Mesodermal cell (in vitro differentiated cells): Measurements from ENCODE around the gene C3orf49.

Experiments
- H3K27ac ChIP-seq: 2 replicates; pipeline ENCODE4 v1.7.0; 2013; ENCODE audit warnings: mild to moderate bottlenecking, low read depth, low read length, moderate library complexity; ENCODE audit not compliant: severe bottlenecking
- H3K36me3 ChIP-seq: 2 replicates; pipeline ENCODE4 v1.7.1; 2013; ENCODE audit warnings: mild to moderate bottlenecking, low read length, moderate library complexity; ENCODE audit not compliant: control insufficient read depth, insufficient read depth
- H3K4me1 ChIP-seq: one replicate; pipeline ENCODE4 v1.7.1; 2013; ENCODE audit warnings: mild to moderate bottlenecking, low read length; ENCODE audit not compliant: insufficient read depth, control insufficient read depth, poor library complexity, severe bottlenecking
- H3K4me3 ChIP-seq: 2 replicates; pipeline ENCODE4 v1.7.0; 2013; ENCODE audit warnings: low read length, control low read depth, mild to moderate bottlenecking; ENCODE audit not compliant: insufficient read depth, poor library complexity, severe bottlenecking; ENCODE audit errors: extremely low read depth
- H3K9me3 ChIP-seq: 2 replicates; pipeline ENCODE4 v1.7.1; 2013; ENCODE audit warnings: mild to moderate bottlenecking, low read length, moderate library complexity; ENCODE audit not compliant: control insufficient read depth
- WGBS, 2 experiments: methylation state at CpG; one replicate each; pipeline ENCODE4 v1.1.5; 2013; ENCODE audit warnings: missing lambda C conversion rate in 2 of 2; ENCODE audit not compliant: insufficient coverage in 2 of 2; 5-methylcytosine and 5-hydroxymethylcytosine counted together

C3orf49 gene

GRCh38 chr3:63849175-63849574 is 30.1 kb downstream of the C3orf49 start:
- Histone ChIP-seq H3K36me3 (no peaks in the 10 kb centered on the region), H3K4me1 (no peaks in the 10 kb centered on the region), H3K4me3 (no peak overlapping the region), H3K27ac (no peak overlapping the region), H3K9me3 (no peaks in the 10 kb centered on the region)
- WGBS, 2 experiments, result 92 to 100% methylated on average over 2 to 4 of the region's 4 CpGs

- no CpG with 5 or more reads among the region's 3 CpGs for WGBS, 2 experiments
- no peaks in the 10 kb centered on the region for H3K4me1 ChIP-seq
- H3K36me3 ChIP-seq, result no peaks in the 10 kb centered on the region
- H3K9me3 ChIP-seq, result no peaks in the 10 kb centered on the region
- no peak overlapping the region for H3K27ac ChIP-seq
- no peak overlapping the region for H3K4me3 ChIP-seq
Measured at GRCh38 chr3:63851287-63851686, 32.2 kb downstream of the C3orf49 start.

GRCh38 chr3:63853106-63853505 is 34.0 kb downstream of the C3orf49 start:
- Histone ChIP-seq H3K4me3 (no peak overlapping the region), H3K36me3 (no peaks in the 10 kb centered on the region), H3K27ac (no peak overlapping the region), H3K9me3 (no peaks in the 10 kb centered on the region), H3K4me1 (no peaks in the 10 kb centered on the region)
- 100% methylated on average over 1 of the region's 4 CpGs; no CpG with 5 or more reads in 1 of the 2 experiments for WGBS, 2 experiments

- no peak overlapping the region for H3K27ac ChIP-seq
- 75% methylated on average over 1 of the region's 1 CpG; no CpG with 5 or more reads in 1 of the 2 experiments for WGBS, 2 experiments
- no peaks in the 10 kb centered on the region for H3K9me3 ChIP-seq
- no peaks in the 10 kb centered on the region for H3K4me1 ChIP-seq
- H3K36me3 ChIP-seq, result no peaks in the 10 kb centered on the region
- no peak overlapping the region for H3K4me3 ChIP-seq
Measured at GRCh38 chr3:63855333-63855940, 36.3 kb downstream of the C3orf49 start.

- Histone ChIP-seq H3K9me3 (no peaks in the 10 kb centered on the region), H3K4me1 (peaks cover 2% of the 10 kb centered on the region), H3K36me3 (no peaks in the 10 kb centered on the region), H3K4me3 (no peak overlapping the region), H3K27ac (no peak overlapping the region)
- WGBS, 2 experiments, result 100% methylated on average over 1 of the region's 2 CpGs; no CpG with 5 or more reads in 1 of the 2 experiments
Measured at GRCh38 chr3:63857311-63857710, 38.2 kb downstream of the C3orf49 start.

GRCh38 chr3:63860776-63861175 is 41.7 kb downstream of the C3orf49 start:
- WGBS, 2 experiments, result 90 to 100% methylated on average over 1 to 2 of the region's 3 CpGs
- Histone ChIP-seq H3K9me3 (no peaks in the 10 kb centered on the region), H3K36me3 (no peaks in the 10 kb centered on the region)

GRCh38 chr3:63861306-63861705 is 42.2 kb downstream of the C3orf49 start:
- WGBS, 2 experiments, result 80% methylated on average over 2 of the region's 5 CpGs; no CpG with 5 or more reads in 1 of the 2 experiments
- H3K4me1 ChIP-seq, result peaks cover 6% of the 10 kb centered on the region
- H3K36me3 ChIP-seq, result no peaks in the 10 kb centered on the region
- no peak overlapping the region for H3K4me3 ChIP-seq
- H3K9me3 ChIP-seq, result no peaks in the 10 kb centered on the region
- no peak overlapping the region for H3K27ac ChIP-seq

More at GRCh38 chr3:63860776-63861175, 41.7 kb downstream of the C3orf49 start:
- H3K27ac ChIP-seq, result no peak overlapping the region
- peaks cover 6% of the 10 kb centered on the region for H3K4me1 ChIP-seq
- H3K4me3 ChIP-seq, result no peak overlapping the region

GRCh38 chr3:63862804-63863149 is 43.7 kb downstream of the C3orf49 start:
- peak overlapping the region; percentile 85 for H3K4me3 ChIP-seq
- H3K4me1 ChIP-seq, result peaks cover 6% of the 10 kb centered on the region
- no peak overlapping the region for H3K27ac ChIP-seq
- H3K36me3 ChIP-seq, result peaks cover 4% of the 10 kb centered on the region
- no peaks in the 10 kb centered on the region for H3K9me3 ChIP-seq
- WGBS, 2 experiments, result 29% methylated on average over 5 of the region's 5 CpGs

- WGBS, 2 experiments, result 0 to 1% methylated on average over 38 to 52 of the region's 98 CpGs
- peaks cover 6% of the 10 kb centered on the region for H3K4me1 ChIP-seq
- H3K9me3 ChIP-seq, result no peaks in the 10 kb centered on the region
- peak within 1 kb of the TSS; percentile 81 for H3K27ac ChIP-seq
- H3K36me3 ChIP-seq, result peaks cover 4% of the 10 kb centered on the region
- H3K4me3 ChIP-seq, result peak within 1 kb of the TSS; percentile 85
Measured at GRCh38 chr3:63863150-63864007, 44.3 kb downstream of the C3orf49 start, which contains the start of the genes ATXN7 and THOC7. Gene ATXN7, plus strand, starts transcription at chr3:63863867. Its CDS starts 48,732 bp downstream, at chr3:63912599. Gene THOC7, minus strand, starts transcription at chr3:63863805. Its CDS starts 15 bp downstream, at chr3:63863790.

- 1 to 2% methylated on average over 36 to 61 of the region's 93 CpGs for WGBS, 2 experiments
- Histone ChIP-seq H3K36me3 (peaks cover 4% of the 10 kb centered on the region), H3K4me1 (peaks cover 6% of the 10 kb centered on the region), H3K9me3 (no peaks in the 10 kb centered on the region), H3K4me3 (peak overlapping the region; percentile 76), H3K27ac (no peak overlapping the region)
Measured at GRCh38 chr3:63864008-63864964, 45.2 kb downstream of the C3orf49 start.
